ENCODE results near the gene MAP3K14.

MAP3K14 gene

GRCh38 chr17:45310380-45311324 is 6.2 kb downstream of the MAP3K14 start:
- Histone ChIP-seq H3K4me1 (peaks cover 24% of the 10 kb centered on the region), H3K36me3 (peaks cover 5% of the 10 kb centered on the region; the same call in 1 of the 2 replicates), H3K9me3 (no peaks in the 10 kb centered on the region), H3K4me3 (ENCODE audit: low read depth, low read length) (no peak overlapping the region), H3K27me3 (no peaks in the 10 kb centered on the region)
- TF ChIP-seq CTCF (IDR thresholded peaks at IDR 0.05; ENCODE audit: low read depth, low read length) = no peak
- DNase-seq = no peak

- Histone ChIP-seq H3K36me3 (peaks cover 5% of the 10 kb centered on the region; the same call in 1 of the 2 replicates), H3K4me1 (peaks cover 23% of the 10 kb centered on the region), H3K9me3 (no peaks in the 10 kb centered on the region), H3K27me3 (no peaks in the 10 kb centered on the region), H3K4me3 (ENCODE audit: low read depth, low read length) (no peak overlapping the region)
- no peak for TF ChIP-seq CTCF (IDR thresholded peaks at IDR 0.05; ENCODE audit: low read depth, low read length)
- no peak for DNase-seq
Measured at GRCh38 chr17:45309400-45309799, 7.4 kb downstream of the MAP3K14 start.

- no peak for DNase-seq
- H3K36me3 ChIP-seq = peaks cover 5% of the 10 kb centered on the region; the same call in 1 of the 2 replicates
- H3K27me3 ChIP-seq = no peaks in the 10 kb centered on the region
- no peak for TF ChIP-seq CTCF (IDR thresholded peaks at IDR 0.05; ENCODE audit: low read depth, low read length)
- H3K9me3 ChIP-seq = no peaks in the 10 kb centered on the region
- H3K4me1 ChIP-seq = peaks cover 18% of the 10 kb centered on the region
- H3K4me3 ChIP-seq (ENCODE audit: low read depth, low read length) = no peak overlapping the region
Measured at GRCh38 chr17:45308840-45309239, 8.0 kb downstream of the MAP3K14 start.

GRCh38 chr17:45308016-45308365 is 8.8 kb downstream of the MAP3K14 start:
- peaks cover 18% of the 10 kb centered on the region for H3K4me1 ChIP-seq
- H3K4me3 ChIP-seq (ENCODE audit: low read depth, low read length) = no peak overlapping the region
- TF ChIP-seq CTCF (IDR thresholded peaks at IDR 0.05; ENCODE audit: low read depth, low read length) = no peak
- peaks cover 5% of the 10 kb centered on the region; the same call in 1 of the 2 replicates for H3K36me3 ChIP-seq
- no peaks in the 10 kb centered on the region for H3K27me3 ChIP-seq
- H3K9me3 ChIP-seq = no peaks in the 10 kb centered on the region
- no peak for DNase-seq

- no peak for DNase-seq
- no peak for TF ChIP-seq CTCF (IDR thresholded peaks at IDR 0.05; ENCODE audit: low read depth, low read length)
- no peak overlapping the region for H3K4me3 ChIP-seq (ENCODE audit: low read depth, low read length)
- H3K36me3 ChIP-seq = peaks cover 5% of the 10 kb centered on the region; the same call in 1 of the 2 replicates
- no peaks in the 10 kb centered on the region for H3K9me3 ChIP-seq
- no peaks in the 10 kb centered on the region for H3K27me3 ChIP-seq
- peaks cover 18% of the 10 kb centered on the region for H3K4me1 ChIP-seq
Measured at GRCh38 chr17:45307290-45308015, 9.4 kb downstream of the MAP3K14 start.

All from BE2C (cell line).